K562 (cell line): Measurements from ENCODE around the gene CRLF1. TPM values are rescaled to one million over a fixed set of nuclear protein-coding genes. Genes with fewer than 3 reads are reported as not detected.

Source experiments
- ARID3A ChIP-seq: IDR thresholded peaks from 2 replicates; pipeline ENCODE4 v1.6.1; 2012; ENCODE audit warnings: low read depth, low read length, improper control_type of control experiment, borderline replicate concordance
- ETV6 ChIP-seq, 3 experiments: fragments of 150-350 bp in 1 of 3; sonication (generic) in 1 of 3; formaldehyde crosslinking in 1 of 3; IDR thresholded peaks; 2 replicates each; pipeline versions ENCODE4 v1.6.1 to v1.8.0; 2014 to 2022; ENCODE audit warnings: borderline replicate concordance in 2 of 3, low read depth in 2 of 3, antibody characterized with exemption in 1 of 3, low read length in 1 of 3, mild to moderate bottlenecking in 1 of 3, missing genetic modification reagents in 1 of 3
- FOSL1 ChIP-seq: fragments of 200-800 bp; sonication (Bioruptor generic); conservative IDR thresholded peaks from 2 replicates; pipeline ENCODE4 v1.6.1; 2016; ENCODE audit warnings: missing genetic modification characterization, missing compliant biosample characterization
- IRF1 ChIP-seq: sonication (generic); formaldehyde crosslinking; IDR thresholded peaks from 2 replicates; pipeline ENCODE4 v1.8.0; 2022; ENCODE audit warnings: missing genetic modification reagents, mild to moderate bottlenecking, borderline replicate concordance
- MAX ChIP-seq: sonication (generic); formaldehyde crosslinking; IDR thresholded peaks from 2 replicates; pipeline ENCODE4 v1.9.0; 2022; ENCODE audit warnings: mild to moderate bottlenecking, missing genetic modification reagents
- NKRF ChIP-seq: fragments of 450-650 bp; IDR thresholded peaks from 2 replicates; pipeline ENCODE4 v1.6.1; 2016; ENCODE audit warnings: borderline replicate concordance
- PHB2 ChIP-seq: fragments of 450-650 bp; IDR thresholded peaks from 2 replicates; pipeline ENCODE4 v1.6.1; 2017; ENCODE audit warnings: low read depth
- POLR2A ChIP-seq: fragments of 450-650 bp; conservative IDR thresholded peaks from 2 replicates; pipeline ENCODE4 v1.6.1; 2016
- TAF15 ChIP-seq: fragments of 200-400 bp; formaldehyde crosslinking; IDR thresholded peaks from 2 replicates; pipeline ENCODE4 v1.6.1; 2017; ENCODE audit warnings: mild to moderate bottlenecking, low read depth, low read length, moderate library complexity
- TEAD1 ChIP-seq, 2 experiments: fragments of 450-650 bp in 1 of 2; sonication (generic) in 1 of 2; formaldehyde crosslinking; IDR thresholded peaks; 2 replicates each; pipeline versions ENCODE4 v1.4.0 to v1.8.0; 2020 to 2022; ENCODE audit warnings: mild to moderate bottlenecking in 2 of 2, missing genetic modification reagents in 1 of 2
- TOE1 ChIP-seq, 2 experiments: fragments of 450-650 bp in 1 of 2; sonication (generic) in 1 of 2; formaldehyde crosslinking in 1 of 2; IDR thresholded peaks; 2 replicates each; pipeline versions ENCODE4 v1.7.1 to v1.8.0; 2016 to 2022; ENCODE audit warnings: borderline replicate concordance in 2 of 2, mild to moderate bottlenecking in 2 of 2, antibody characterized with exemption in 1 of 2, inconsistent platforms in 1 of 2, low read depth in 1 of 2, missing genetic modification reagents in 1 of 2, moderate library complexity in 1 of 2
- TRIM28 ChIP-seq: fragments of 450-650 bp; IDR thresholded peaks from 2 replicates; pipeline ENCODE4 v1.6.1; 2017
- TSHZ1 ChIP-seq: fragments of 250-450 bp; sonication (Bioruptor Pico); IDR thresholded peaks from 2 replicates; pipeline ENCODE4 v1.4.0; 2020; ENCODE audit warnings: mild to moderate bottlenecking, moderate library complexity
- ZNF274 ChIP-seq: IDR thresholded peaks from 2 replicates; pipeline ENCODE4 v1.6.1; 2011; ENCODE audit warnings: low read depth, mild to moderate bottlenecking, low read length, moderate library complexity, borderline replicate concordance
- ZNF512 ChIP-seq: IDR thresholded peaks from 2 replicates; pipeline ENCODE4 v1.6.1; 2016; ENCODE audit warnings: missing genetic modification characterization, missing compliant biosample characterization
- ZNF57 ChIP-seq: fragments of 450-650 bp; formaldehyde crosslinking; IDR thresholded peaks from 2 replicates; pipeline ENCODE4 v1.4.0; 2020; ENCODE audit warnings: mild to moderate bottlenecking, moderate library complexity
- ZNF707 ChIP-seq: fragments of 250-450 bp; sonication (Bioruptor Pico); conservative IDR thresholded peaks from 2 replicates; pipeline ENCODE4 v1.8.0; 2022; ENCODE audit warnings: inconsistent platforms, mild to moderate bottlenecking, moderate library complexity
- polyA plus RNA-seq, 8 experiments: library from polyadenylated mRNA; depleted of rRNA in 4 of 8; stranded (reverse) in 5 of 8; unstranded in 3 of 8; fragments of >200 nt; fragmentation: Nextera tagmentation in 2 of 8; fragmentation: Illumina TruSeq in 1 of 8; extraction: Ambion mirVana in 2 of 8; extraction: Trizol in 1 of 8; gene quantifications; 2 replicates each; pipeline versions ENCODE4 v1.2.1 to v1.2.3, GENCODE V29; 2011 to 2014; ENCODE audit warnings: inconsistent platforms in 1 of 8, missing spikeins in 1 of 8
- total RNA-seq, 7 experiments: library from RNA; depleted of rRNA in 6 of 7; stranded (reverse); fragments of >200 nt in 6 of 7; fragmentation: Illumina TruSeq in 2 of 7; extraction: Trizol in 2 of 7; gene quantifications; 2 replicates each; pipeline versions ENCODE4 v1.2.1 to v1.2.3, GENCODE V29; 2011 to 2021; ENCODE audit warnings: low replicate concordance in 1 of 7

CRLF1 gene
- total and polyA plus RNA-seq, 9 of the 15 experiments (the other 6 are each of a cell fraction or from before 2014, with no cell fraction given): 0.85 to 3.6 (median 1.7) TPM

GRCh38 chr19:18647371-18647767 is 40.8 kb upstream of the CRLF1 start (continued):
- TF ChIP-seq ARID3A (no peak), TOE1 (IDR thresholded peaks at IDR 0.05; ENCODE audit: borderline replicate concordance) (0 out of 2 replicates have a peak, but pooled peaks have one; percentile 45), TOE1 (CRISPR knock-in tag; IDR thresholded peaks at IDR 0.05; ENCODE audit: borderline replicate concordance, low read depth) (no peak), TEAD1 (CRISPR knock-in tag; IDR thresholded peaks at IDR 0.05) (no peak), ZNF57 (no peak), ZNF512 (tag) (peak; percentile 43; the same call in 1 of the 2 replicates), IRF1 (CRISPR knock-in tag) (no peak), NKRF (0 out of 2 replicates have a peak, but pooled peaks have one; percentile 43), TAF15 (no peak), ETV6 (IDR thresholded peaks at IDR 0.05; ENCODE audit: borderline replicate concordance in 1 of 2, low read depth in 2 of 2, low read length in 1 of 2) (no peak), ETV6 (CRISPR knock-in tag; IDR thresholded peaks at IDR 0.05; ENCODE audit: borderline replicate concordance) (no peak), ZNF707 (CRISPR knock-in tag) (no peak), PHB2 (no peak), FOSL1 (tag) (no peak), MAX (no peak), POLR2A (no peak), ZNF274 (no peak), TRIM28 (no peak), TSHZ1 (CRISPR knock-in tag) (no peak)
